ENCODE measurements around the gene NCAPD2.

NCAPD2 gene

GRCh38 chr12:6574576-6575295, 80.8 kb downstream of the NCAPD2 start:
- DNase-seq (ENCODE audit: low read depth): no peak

GRCh38 chr12:6575648-6576047, 81.7 kb downstream of the NCAPD2 start:
- no peak for DNase-seq (ENCODE audit: low read depth)
